HepG2 (cell line): ENCODE measurements around the gene SLFNL1. TPM values are rescaled to one million over a fixed set of nuclear protein-coding genes. Genes with fewer than 3 reads are reported as not detected.

Experiments used
- ATAC-seq: fragments of 200-7000 bp; cut with Tn5 transposase; 3 replicates; pipeline ENCODE4 v1.9.1; 2020; ENCODE audit warnings: mild to moderate bottlenecking, moderate library complexity
- BruUV-seq: library from RNA; stranded (reverse); fragments of 400-500 nt; replicated peaks from 2 replicates; lab custom pipeline; 2021; lab: Mats Ljungman, UMichigan
- CTCF ChIA-PET: fragments of 300-600 bp; formaldehyde crosslinking; extraction: SDS; loops from one replicate; lab custom pipeline; 2021; ENCODE audit warnings: low total read pairs, inconsistent platforms, low intra/inter-chr PET ratio; lab: Yijun Ruan, JAX
- POLR2A ChIA-PET: fragments of 350-600 bp; sonication (Branson Sonifier 250); formaldehyde crosslinking; loops from one replicate; lab custom pipeline; 2020; ENCODE audit warnings: antibody characterized with exemption, inconsistent platforms; lab: Yijun Ruan, JAX
- DNase-seq: peaks from one replicate; pipeline ENCODE4 v3.0.0-alpha.2; 2015; ENCODE audit warnings: low spot score
- FAIRE-seq: peaks from 3 replicates; lab custom pipeline; 2011; peaks lifted over from hg19 to GRCh38; lab: Jason Lieb, UNC
- H2AFZ ChIP-seq: one replicate; pipeline ENCODE4 v1.6.1; 2011; ENCODE audit warnings: low read length, inconsistent platforms
- H3K27ac ChIP-seq: fragments of 300-600 bp; 3 replicates; pipeline ENCODE4 v1.8.0; 2011; ENCODE audit warnings: mixed run types, mild to moderate bottlenecking, mixed read lengths, low read length, inconsistent platforms; ENCODE audit not compliant: insufficient read depth; ENCODE audit errors: extremely low read length
- H3K27me3 ChIP-seq, 2 experiments: fragments of 200-600 bp in 1 of 2; 2 replicates in 1 of 2; 3 replicates in 1 of 2; pipeline versions ENCODE4 v1.6.0 to v1.8.0; 2011; ENCODE audit warnings: low read length in 2 of 2, mild to moderate bottlenecking in 2 of 2, moderate library complexity in 2 of 2, inconsistent platforms in 1 of 2; ENCODE audit not compliant: insufficient read depth in 2 of 2, control insufficient read depth in 1 of 2
- H3K36me3 ChIP-seq, 2 experiments: fragments of 200-600 bp in 1 of 2; replicated peaks in 1 of 2; 2 replicates in 1 of 2; 3 replicates in 1 of 2; pipeline versions ENCODE4 v1.5.1 to v1.8.0; 2011; ENCODE audit warnings: low read length in 2 of 2, inconsistent platforms in 1 of 2; ENCODE audit not compliant: insufficient read depth in 2 of 2, control insufficient read depth in 1 of 2
- H3K4me1 ChIP-seq: 2 replicates; pipeline ENCODE4 v1.5.1; 2012; ENCODE audit warnings: low read length, inconsistent platforms; ENCODE audit not compliant: insufficient read depth
- H3K4me2 ChIP-seq: 2 replicates; pipeline ENCODE4 v1.6.0; 2011; ENCODE audit warnings: low read depth, low read length, inconsistent platforms
- H3K4me3 ChIP-seq, 3 experiments: fragments of 200-600 bp in 1 of 3; sonication (generic), shearing (Covaris generic) in 1 of 3; replicated peaks in 1 of 3; 2 replicates each; pipeline ENCODE4 v1.5.1; 2011 to 2016; ENCODE audit warnings: low read length in 3 of 3, inconsistent platforms in 2 of 3, low read depth in 2 of 3, mild to moderate bottlenecking in 2 of 3, control low read depth in 1 of 3, mixed read lengths in 1 of 3; ENCODE audit not compliant: insufficient read depth in 1 of 3
- H3K79me2 ChIP-seq: one replicate; pipeline ENCODE4 v1.6.1; 2011; ENCODE audit warnings: low read length, inconsistent platforms; ENCODE audit not compliant: insufficient read depth
- H3K9ac ChIP-seq: 2 replicates; pipeline ENCODE4 v1.6.0; 2011; ENCODE audit warnings: mild to moderate bottlenecking, low read depth, low read length, inconsistent platforms; ENCODE audit not compliant: insufficient read depth
- H3K9me3 ChIP-seq: 2 replicates; pipeline ENCODE4 v1.5.1; 2012; ENCODE audit warnings: mild to moderate bottlenecking, low read length
- H4K20me1 ChIP-seq: 2 replicates; pipeline ENCODE4 v1.6.0; 2011; ENCODE audit warnings: inconsistent platforms, mild to moderate bottlenecking, low read length, moderate library complexity; ENCODE audit not compliant: insufficient read depth
- HOMEZ ChIP-seq: IDR thresholded peaks from 2 replicates; pipeline ENCODE4 v1.6.1; 2016; ENCODE audit warnings: low read depth
- RXRB ChIP-seq: IDR thresholded peaks from 2 replicates; pipeline ENCODE4 v1.6.1; 2016; ENCODE audit warnings: borderline replicate concordance, missing genetic modification reagents, missing compliant biosample characterization
- SAP130 ChIP-seq: IDR thresholded peaks from 2 replicates; pipeline ENCODE4 v1.6.1; 2016; ENCODE audit warnings: low read depth
- TBX3 ChIP-seq: fragments of 450-650 bp; IDR thresholded peaks from 2 replicates; pipeline ENCODE4 v1.6.1; 2017; ENCODE audit warnings: antibody characterized with exemption, mild to moderate bottlenecking, inconsistent platforms, borderline replicate concordance
- ZBTB49 ChIP-seq: sonication (generic); formaldehyde crosslinking; IDR thresholded peaks from 2 replicates; pipeline ENCODE4 v1.4.0; 2020; ENCODE audit warnings: missing genetic modification reagents, borderline replicate concordance
- ZNF225 ChIP-seq: sonication (generic); formaldehyde crosslinking; IDR thresholded peaks from 2 replicates; pipeline ENCODE4 v1.4.0; 2020; ENCODE audit warnings: mild to moderate bottlenecking, missing genetic modification reagents
- ZNF292 ChIP-seq: sonication (generic); formaldehyde crosslinking; IDR thresholded peaks from 2 replicates; pipeline ENCODE4 v1.8.1; 2022; ENCODE audit warnings: mild to moderate bottlenecking, low read depth, missing genetic modification reagents, borderline replicate concordance
- ZNF337 ChIP-seq: sonication (generic); formaldehyde crosslinking; IDR thresholded peaks from 2 replicates; pipeline ENCODE4 v1.5.1; 2020; ENCODE audit warnings: missing genetic modification reagents, low read depth, mild to moderate bottlenecking, borderline replicate concordance
- ZNF660 ChIP-seq: sonication (generic); formaldehyde crosslinking; IDR thresholded peaks from 2 replicates; pipeline ENCODE4 v1.5.1; 2020; ENCODE audit warnings: mild to moderate bottlenecking, low read depth, missing genetic modification reagents, borderline replicate concordance
- ZNF674 ChIP-seq: sonication (generic); formaldehyde crosslinking; IDR thresholded peaks from 2 replicates; pipeline ENCODE4 v1.5.0; 2020; ENCODE audit warnings: low read depth, mild to moderate bottlenecking, missing genetic modification reagents
- ZSCAN22 ChIP-seq: sonication (generic); formaldehyde crosslinking; IDR thresholded peaks from 2 replicates; pipeline ENCODE4 v1.4.0; 2020; ENCODE audit warnings: mild to moderate bottlenecking, missing genetic modification reagents
- WGBS: methylation state at CpG from one replicate; pipeline ENCODE4 v1.1.6; 2017; ENCODE audit warnings: low lambda C conversion rate; 5-methylcytosine and 5-hydroxymethylcytosine counted together
- in situ Hi-C: cut with HindIII; loops from 2 replicates; pipeline ENCODE4 v1.10.0; 2017; ENCODE audit warnings: low pct_unique_long_range_greater_than_20kb; ENCODE audit not compliant: extremely low pct_ligation_motif_present
- intact Hi-C: fragments of 100-400 bp; cut with micrococcal nuclease; formaldehyde crosslinking; loops from one replicate; pipeline ENCODE4 v1.10.0; 2022; ENCODE audit not compliant: unreplicated experiment
- polyA plus RNA-seq, 8 experiments: library from polyadenylated mRNA; depleted of rRNA in 3 of 8; stranded (reverse) in 7 of 8; unstranded in 1 of 8; fragments of >200 nt; fragmentation: Illumina TruSeq in 4 of 8; extraction: Trizol in 4 of 8; gene quantifications; 2 replicates each; pipeline versions ENCODE4 v1.2.1 to v1.2.3, GENCODE V29; 2011 to 2016; ENCODE audit warnings: low read depth in 4 of 8, missing spikeins in 1 of 8, mixed read lengths in 1 of 8; ENCODE audit not compliant: insufficient read depth in 1 of 8
- total RNA-seq, 5 experiments: library from RNA; depleted of rRNA; stranded (reverse); fragments of >200 nt; fragmentation: Illumina TruSeq; extraction: Trizol; gene quantifications; 2 replicates each; pipeline ENCODE4 v1.2.3, GENCODE V29; 2016; ENCODE audit warnings: low read depth in 1 of 5
- TF ChIP-seq, protein P1 (sequence below): sonication (generic); formaldehyde crosslinking; IDR thresholded peaks from 2 replicates; pipeline ENCODE4; 2020; ENCODE audit warnings: missing genetic modification reagents, mild to moderate bottlenecking, borderline replicate concordance

Gene SLFNL1
- total and polyA plus RNA-seq, 2 of the 13 experiments (the other 11 are each of a cell fraction or from before 2014, with no cell fraction given): 0.07 to 0.20 TPM

- TF ChIP-seq, protein P1, sequence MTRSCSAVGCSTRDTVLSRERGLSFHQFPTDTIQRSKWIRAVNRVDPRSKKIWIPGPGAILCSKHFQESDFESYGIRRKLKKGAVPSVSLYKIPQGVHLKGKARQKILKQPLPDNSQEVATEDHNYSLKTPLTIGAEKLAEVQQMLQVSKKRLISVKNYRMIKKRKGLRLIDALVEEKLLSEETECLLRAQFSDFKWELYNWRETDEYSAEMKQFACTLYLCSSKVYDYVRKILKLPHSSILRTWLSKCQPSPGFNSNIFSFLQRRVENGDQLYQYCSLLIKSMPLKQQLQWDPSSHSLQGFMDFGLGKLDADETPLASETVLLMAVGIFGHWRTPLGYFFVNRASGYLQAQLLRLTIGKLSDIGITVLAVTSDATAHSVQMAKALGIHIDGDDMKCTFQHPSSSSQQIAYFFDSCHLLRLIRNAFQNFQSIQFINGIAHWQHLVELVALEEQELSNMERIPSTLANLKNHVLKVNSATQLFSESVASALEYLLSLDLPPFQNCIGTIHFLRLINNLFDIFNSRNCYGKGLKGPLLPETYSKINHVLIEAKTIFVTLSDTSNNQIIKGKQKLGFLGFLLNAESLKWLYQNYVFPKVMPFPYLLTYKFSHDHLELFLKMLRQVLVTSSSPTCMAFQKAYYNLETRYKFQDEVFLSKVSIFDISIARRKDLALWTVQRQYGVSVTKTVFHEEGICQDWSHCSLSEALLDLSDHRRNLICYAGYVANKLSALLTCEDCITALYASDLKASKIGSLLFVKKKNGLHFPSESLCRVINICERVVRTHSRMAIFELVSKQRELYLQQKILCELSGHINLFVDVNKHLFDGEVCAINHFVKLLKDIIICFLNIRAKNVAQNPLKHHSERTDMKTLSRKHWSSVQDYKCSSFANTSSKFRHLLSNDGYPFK (CRISPR knock-in tag): no peak
- TF ChIP-seq ZNF337 (CRISPR knock-in tag): no peak
- no peak for TF ChIP-seq RXRB (CRISPR knock-in tag)
- no peak for TF ChIP-seq ZNF292
- TF ChIP-seq ZNF674 (CRISPR knock-in tag): no peak
- no peak for TF ChIP-seq TBX3
- no peak for TF ChIP-seq ZNF660
- no peak for TF ChIP-seq ZSCAN22 (CRISPR knock-in tag)
- TF ChIP-seq HOMEZ (CRISPR knock-in tag): no peak
These were observed 35.4 kb upstream of the SLFNL1 start (continued) for GRCh38 chr1:41056907-41057306.

DNA sequence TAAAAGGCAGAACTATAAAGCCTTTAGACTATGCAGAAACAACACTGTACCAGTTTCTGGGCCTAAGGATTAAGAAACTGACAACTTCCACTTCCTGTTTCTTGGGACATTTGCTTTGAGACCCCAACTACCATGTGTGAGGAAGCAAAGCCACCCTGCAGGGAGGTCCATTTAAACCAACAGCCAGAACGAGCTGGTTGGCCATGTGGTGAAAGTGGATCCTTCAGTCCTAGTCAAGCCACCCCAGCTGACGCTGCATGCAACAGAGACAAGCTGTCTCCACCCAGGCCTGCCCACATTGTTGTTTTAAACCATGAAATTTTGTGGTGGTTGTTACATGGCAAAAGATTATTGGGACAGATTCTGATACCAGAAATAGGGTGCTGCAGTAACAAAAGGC is 31.8 kb upstream of the SLFNL1 start:
- no TSS peak for BruUV-seq
- in situ Hi-C loops: no loop called here
- H3K79me2 ChIP-seq: no peaks in the 10 kb centered on the region
- no peak for DNase-seq
- TF ChIP-seq ZBTB49 (CRISPR knock-in tag) (no peak), SAP130 (CRISPR knock-in tag) (no peak), ZNF225 (no peak)
- no peak overlapping the region for H3K27ac ChIP-seq
- ChIA-PET CTCF (no interaction called here), POLR2A (no interaction called here)
- no peaks in the 10 kb centered on the region for H3K27me3 ChIP-seq
- ATAC-seq: no peak
- H3K4me3 ChIP-seq: no peak overlapping the region
- H3K9me3 ChIP-seq: no peaks in the 10 kb centered on the region
- intact Hi-C loops: no loop called here
- H3K4me2 ChIP-seq: no peak overlapping the region
- 100% methylated on average over 2 of the region's 2 CpGs for WGBS
- no peak overlapping the region for H2AFZ ChIP-seq
- no peak for FAIRE-seq
- H3K9ac ChIP-seq: no peak overlapping the region
- no peaks in the 10 kb centered on the region for H4K20me1 ChIP-seq
- H3K36me3 ChIP-seq: peaks cover 11 to 39% of the 10 kb centered on the region in 2 experiments
- no peaks in the 10 kb centered on the region for H3K4me1 ChIP-seq
